HCT116 (cell line): ENCODE results near the gene CRISPLD2. TPM values are rescaled to one million over a fixed set of nuclear protein-coding genes. Genes with fewer than 3 reads are reported as not detected.

Source experiments
- ATAC-seq: fragments of 200-7000 bp; cut with Tn5 transposase; 2 replicates; pipeline ENCODE4 v1.9.1; 2020; ENCODE audit warnings: mild to moderate bottlenecking, moderate library complexity
- BruUV-seq: library from RNA; stranded (reverse); fragments of 400-500 nt; replicated peaks from 2 replicates; lab custom pipeline; 2021; lab: Mats Ljungman, UMichigan
- CTCF ChIA-PET: fragments of 300-600 bp; sonication (Branson Sonifier 250); formaldehyde crosslinking; loops from one replicate; lab custom pipeline; 2021; ENCODE audit warnings: antibody characterized with exemption; lab: Charles Lee
- POLR2A ChIA-PET: fragments of 300-600, 350-600 bp; sonication (Branson Sonifier 250); formaldehyde crosslinking; loops from one replicate; lab custom pipeline; 2021; ENCODE audit warnings: antibody characterized with exemption; lab: Charles Lee
- RAD21 ChIA-PET, 2 experiments: fragments of 300-600 bp; sonication (Branson Sonifier 250); formaldehyde crosslinking; loops; one replicate each; lab custom pipeline; 2023; ENCODE audit warnings: low total read pairs in 2 of 2; ENCODE audit not compliant: uncharacterized antibody in 2 of 2, unreplicated experiment in 2 of 2, low non-redundant PET in 1 of 2; lab: Charles Lee
- DNase-seq: peaks from one replicate; pipeline ENCODE4 v3.0.0-alpha.2; 2010; ENCODE audit warnings: low read depth, low spot score
- H2AFZ ChIP-seq: fragments of 200-600 bp; shearing (Covaris generic), sonication (generic); 2 replicates; pipeline ENCODE4 v1.6.1; 2017; ENCODE audit warnings: low read depth, mixed run types, mixed read lengths, antibody characterized with exemption, low read length; ENCODE audit not compliant: poor library complexity, severe bottlenecking
- H3K27ac ChIP-seq: 2 replicates; pipeline ENCODE4 v1.5.1; 2012; ENCODE audit warnings: low read depth, low read length
- H3K27me3 ChIP-seq: fragments of 200-600 bp; sonication (generic); 2 replicates; pipeline ENCODE4 v1.6.1; 2016; ENCODE audit warnings: mixed run types, low read length, mixed read lengths; ENCODE audit not compliant: insufficient read depth
- H3K36me3 ChIP-seq, 2 experiments: fragments of 200-500 bp in 1 of 2; fragments of 200-600 bp in 1 of 2; sonication (Bioruptor generic) in 1 of 2; sonication (generic) in 1 of 2; 2 replicates each; pipeline versions ENCODE4 v1.5.1 to v1.6.1; 2014 to 2016; ENCODE audit warnings: low read length in 2 of 2, inconsistent platforms in 1 of 2, mixed read lengths in 1 of 2, mixed run types in 1 of 2; ENCODE audit not compliant: insufficient read depth in 2 of 2, control insufficient read depth in 1 of 2
- H3K4me1 ChIP-seq, 2 experiments: fragments of 200-600 bp in 1 of 2; sonication (generic) in 1 of 2; 2 replicates each; pipeline versions ENCODE4 v1.5.1 to v1.6.1; 2012 to 2017; ENCODE audit warnings: low read length in 2 of 2, inconsistent platforms in 1 of 2, mild to moderate bottlenecking in 1 of 2, mixed read lengths in 1 of 2, mixed run types in 1 of 2, moderate library complexity in 1 of 2; ENCODE audit not compliant: insufficient read depth in 2 of 2, control insufficient read depth in 1 of 2
- H3K4me2 ChIP-seq: fragments of 200-600 bp; sonication (generic); 2 replicates; pipeline ENCODE4 v1.6.1; 2017; ENCODE audit warnings: mixed run types, low read length, mixed read lengths
- H3K4me3 ChIP-seq, 2 experiments: fragments of 200-600 bp in 1 of 2; sonication (generic) in 1 of 2; replicated peaks in 1 of 2; 2 replicates each; pipeline ENCODE4 v1.5.1; 2011 to 2016; ENCODE audit warnings: low read length in 2 of 2, control low read depth in 1 of 2, low read depth in 1 of 2, mild to moderate bottlenecking in 1 of 2, mixed read lengths in 1 of 2, mixed run types in 1 of 2
- H3K79me2 ChIP-seq: fragments of 200-600 bp; sonication (generic); 2 replicates; pipeline ENCODE4 v1.6.1; 2017; ENCODE audit warnings: mild to moderate bottlenecking, mixed run types, low read length, moderate library complexity, mixed read lengths; ENCODE audit not compliant: insufficient read depth
- H3K9ac ChIP-seq: fragments of 200-600 bp; sonication (generic); 2 replicates; pipeline ENCODE4 v1.6.1; 2016; ENCODE audit warnings: low read length, mixed read lengths
- H3K9me2 ChIP-seq: fragments of 200-600 bp; sonication (generic), shearing (Covaris generic); 2 replicates; pipeline ENCODE4 v1.6.1; 2017; ENCODE audit warnings: mixed run types, mild to moderate bottlenecking, moderate library complexity; ENCODE audit not compliant: insufficient read depth
- H3K9me3 ChIP-seq, 2 experiments: fragments of 200-500 bp in 1 of 2; fragments of 200-600 bp in 1 of 2; sonication (Bioruptor generic) in 1 of 2; sonication (generic) in 1 of 2; 2 replicates each; pipeline ENCODE4 v1.6.1; 2014 to 2017; ENCODE audit warnings: low read length in 2 of 2, mixed read lengths in 2 of 2, inconsistent platforms in 1 of 2, low read depth in 1 of 2, mild to moderate bottlenecking in 1 of 2, mixed run types in 1 of 2, moderate library complexity in 1 of 2; ENCODE audit not compliant: control insufficient read depth in 1 of 2, insufficient read depth in 1 of 2
- H4K20me1 ChIP-seq: fragments of 200-600 bp; sonication (generic), shearing (Covaris generic); 2 replicates; pipeline ENCODE4 v1.6.1; 2017; ENCODE audit warnings: mixed run types, mild to moderate bottlenecking, moderate library complexity; ENCODE audit not compliant: insufficient read depth
- CBX3 ChIP-seq: IDR thresholded peaks from 2 replicates; pipeline ENCODE4 v1.6.1; 2012; ENCODE audit warnings: low read depth
- CEBPB ChIP-seq: IDR thresholded peaks from 2 replicates; pipeline ENCODE4 v1.6.1; 2012; ENCODE audit warnings: low read depth
- CTCF ChIP-seq, 3 experiments: fragments of 200-600 bp in 1 of 3; sonication (generic) in 1 of 3; IDR thresholded peaks in 2 of 3; conservative IDR thresholded peaks in 1 of 3; 2 replicates each; pipeline ENCODE4 v1.5.1; 2012 to 2017; ENCODE audit warnings: low read depth in 2 of 3, low read length in 2 of 3, antibody characterized with exemption in 1 of 3, borderline replicate concordance in 1 of 3, control low read depth in 1 of 3, mild to moderate bottlenecking in 1 of 3, mixed read lengths in 1 of 3, mixed run types in 1 of 3, moderate library complexity in 1 of 3; ENCODE audit not compliant: insufficient read depth in 1 of 3
- EGR1 ChIP-seq: IDR thresholded peaks from 2 replicates; pipeline ENCODE4 v1.6.1; 2012; ENCODE audit warnings: low read depth
- ELF1 ChIP-seq: IDR thresholded peaks from 2 replicates; pipeline ENCODE4 v1.6.1; 2012; ENCODE audit warnings: low read depth, borderline replicate concordance
- EZH2phosphoT487 ChIP-seq: fragments of 200-600 bp; IDR thresholded peaks from 2 replicates; pipeline ENCODE4 v1.6.1; 2018; ENCODE audit warnings: antibody characterized with exemption, borderline replicate concordance
- FOSL1 ChIP-seq: IDR thresholded peaks from 2 replicates; pipeline ENCODE4 v1.6.1; 2012; ENCODE audit warnings: low read depth
- JUND ChIP-seq: IDR thresholded peaks from 2 replicates; pipeline ENCODE4 v1.6.1; 2012
- MAX ChIP-seq: IDR thresholded peaks from 2 replicates; pipeline ENCODE4 v1.6.1; 2012
- POLR2A ChIP-seq: IDR thresholded peaks from 2 replicates; pipeline ENCODE4 v1.7.0; 2011; ENCODE audit warnings: borderline replicate concordance; ENCODE audit not compliant: insufficient read depth, insufficient read length; ENCODE audit errors: extremely low read depth
- POLR2AphosphoS5 ChIP-seq: IDR thresholded peaks from 2 replicates; pipeline ENCODE4 v1.6.1; 2011; ENCODE audit warnings: mild to moderate bottlenecking, low read depth, low read length, moderate library complexity
- RAD21 ChIP-seq: IDR thresholded peaks from 2 replicates; pipeline ENCODE4 v1.6.1; 2012; ENCODE audit warnings: low read depth, mild to moderate bottlenecking
- REST ChIP-seq: IDR thresholded peaks from 2 replicates; pipeline ENCODE4 v1.6.1; 2012; ENCODE audit warnings: low read depth
- SIN3A ChIP-seq: IDR thresholded peaks from 2 replicates; pipeline ENCODE4 v1.6.1; 2012; ENCODE audit warnings: low read depth
- SP1 ChIP-seq: IDR thresholded peaks from 2 replicates; pipeline ENCODE4 v1.6.1; 2012; ENCODE audit warnings: low read depth
- SRF ChIP-seq: IDR thresholded peaks from 2 replicates; pipeline ENCODE4 v1.6.1; 2012; ENCODE audit warnings: low read depth
- TCF7L2 ChIP-seq: IDR thresholded peaks from 2 replicates; pipeline ENCODE4 v1.7.0; 2011; ENCODE audit warnings: borderline replicate concordance, inconsistent platforms; ENCODE audit not compliant: insufficient read depth, insufficient read length; ENCODE audit errors: extremely low read depth
- YY1 ChIP-seq: IDR thresholded peaks from 2 replicates; pipeline ENCODE4 v1.6.1; 2011; ENCODE audit warnings: low read length, low read depth, moderate library complexity, mild to moderate bottlenecking; ENCODE audit not compliant: insufficient replicate concordance; ENCODE audit errors: extremely low read depth
- ZBTB33 ChIP-seq: IDR thresholded peaks from 2 replicates; pipeline ENCODE4 v1.6.1; 2011; ENCODE audit warnings: mild to moderate bottlenecking, low read length, moderate library complexity; ENCODE audit not compliant: insufficient replicate concordance; ENCODE audit errors: extremely low read depth
- ZNF274 ChIP-seq: fragments of 200-500 bp; sonication (Bioruptor generic); IDR thresholded peaks from 2 replicates; pipeline ENCODE4 v1.6.1; 2014; ENCODE audit warnings: mild to moderate bottlenecking, low read depth, low read length, inconsistent platforms
- intact Hi-C: fragments of 100-400 bp; cut with micrococcal nuclease; formaldehyde crosslinking; loops from 2 replicates; pipeline ENCODE4 v1.10.0; 2022
- total RNA-seq: library from RNA; stranded (reverse); gene quantifications from one replicate; pipeline ENCODE4 v1.2.1, GENCODE V29; 2021; ENCODE audit not compliant: unreplicated experiment

CRISPLD2 gene
- total RNA-seq, 1 experiment from 2014 or later: 4.6 TPM

GRCh38 chr16:84810518-84811273 lies 9.1 kb upstream of the CRISPLD2 start:
- ATAC-seq: no peak

More at GRCh38 chr16:84810518-84811273, 9.1 kb upstream of the CRISPLD2 start:
- no peaks in the 10 kb centered on the region for H3K9me2 ChIP-seq
- H3K27ac ChIP-seq: no peak overlapping the region
- TF ChIP-seq REST (no peak), SIN3A (no peak), SP1 (no peak), ELF1 (no peak), YY1 (no peak), CTCF (IDR thresholded peaks at IDR 0.05 in 2 of 3, conservative IDR thresholded peaks at IDR 0.05 in 1 of 3; ENCODE audit: borderline replicate concordance in 1 of 3, insufficient read depth in 1 of 3, low read depth in 2 of 3, low read length in 2 of 3) (no peak), CBX3 (no peak), TCF7L2 (no peak), POLR2AphosphoS5 (no peak), ZBTB33 (no peak), JUND (no peak), ZNF274 (no peak), EZH2phosphoT487 (no peak), EGR1 (no peak), RAD21 (no peak), SRF (no peak), FOSL1 (no peak), MAX (no peak), POLR2A (no peak), CEBPB (no peak)
- TF ChIP-seq, all 23 proteins: peak for 0
- Histone ChIP-seq H3K36me3 (no peaks in the 10 kb centered on the region), H3K79me2 (no peaks in the 10 kb centered on the region), H2AFZ (no peak overlapping the region), H4K20me1 (no peaks in the 10 kb centered on the region), H3K9me3 (peaks cover 0 to 6% of the 10 kb centered on the region in 2 experiments; a peak in 1 of 4 replicates), H3K4me3 (no peak overlapping the region), H3K9ac (no peak overlapping the region), H3K4me2 (no peak overlapping the region), H3K27me3 (0 out of 2 replicates have a peak, but pooled peaks cover 5% of the 10 kb centered on the region), H3K4me1 (peaks cover 6 to 24% of the 10 kb centered on the region in 2 experiments; a peak in 3 of 4 replicates)
- CTCF ChIA-PET: no interaction called here
- DNase-seq: no peak
- intact Hi-C loops: no loop called here
- RAD21 ChIA-PET: no interaction called here
- BruUV-seq: no TSS peak
- POLR2A ChIA-PET: interaction anchor here (1.0 to 1.6 kb wide), 2 partner anchors 9 kb away, joined by 3 to 4 read pairs; partner anchors contain the start of gene CRISPLD2
